ENCODE data around the gene MME.

Gene MME

DNA sequence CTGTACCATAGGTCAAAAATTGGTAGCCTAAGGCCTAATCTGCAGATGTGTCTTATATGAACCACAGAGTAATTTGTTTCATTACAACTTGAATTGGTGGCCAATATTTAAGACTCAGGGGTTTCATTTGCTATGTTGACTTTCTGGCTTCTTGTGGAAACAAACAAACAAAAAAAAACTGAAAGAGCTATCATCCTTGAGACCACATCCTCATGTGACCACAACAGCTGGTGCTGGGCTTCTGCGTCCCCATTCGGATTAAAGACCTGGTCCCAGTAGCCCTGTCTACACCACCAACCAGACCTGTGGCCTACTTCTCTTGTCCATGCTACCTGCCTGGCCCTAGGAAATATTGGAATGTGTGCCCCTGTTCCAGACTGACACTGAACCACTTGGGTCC lies 151.7 kb downstream of the MME start:
- no peak for DNase-seq (ENCODE audit: low read depth in 1 of 2, low spot score in 1 of 2)

DNA sequence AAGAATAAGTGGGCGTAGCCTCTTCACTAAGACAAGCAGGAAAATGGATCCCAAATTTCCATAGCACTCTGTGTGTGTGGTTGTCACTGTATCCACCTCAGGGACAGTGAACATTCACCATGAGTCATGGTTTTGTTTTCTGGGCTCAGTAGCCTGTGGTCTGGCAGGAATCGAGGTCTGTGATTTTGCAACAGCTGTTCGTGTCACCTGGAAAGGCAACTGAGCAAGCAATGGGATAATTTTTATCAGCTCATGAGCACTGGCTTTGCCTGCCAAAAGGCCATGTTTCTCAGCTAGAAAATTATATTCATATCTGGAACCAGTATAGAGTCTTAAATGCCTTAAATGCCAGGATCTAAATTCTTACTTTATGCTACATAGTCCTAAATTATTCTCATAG lies 152.5 kb downstream of the MME start:
- no peak for DNase-seq (ENCODE audit: low read depth in 1 of 2, low spot score in 1 of 2)

DNA sequence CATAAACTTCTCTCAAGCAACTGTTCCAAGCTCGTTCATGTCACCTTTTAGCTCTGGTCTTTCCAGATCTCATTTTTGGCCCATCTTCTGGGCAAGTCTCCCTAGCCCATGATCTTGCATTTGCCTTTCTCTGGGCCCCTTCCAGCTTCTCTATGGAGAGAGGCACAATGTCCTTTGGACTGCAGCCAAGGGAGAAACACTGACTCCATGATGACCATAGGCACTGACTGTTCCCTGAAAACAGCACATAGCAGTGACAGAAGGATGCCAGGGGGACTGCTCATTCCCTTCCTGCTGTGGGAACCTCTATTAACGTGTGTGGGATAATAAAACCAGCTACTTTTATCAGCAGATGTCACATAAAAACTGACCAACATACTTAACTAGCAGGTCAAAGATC lies 153.1 kb downstream of the MME start:
- no peak for DNase-seq (ENCODE audit: low read depth in 1 of 2, low spot score in 1 of 2)
